Erythroblast (primary cell): Measurements from ENCODE around the gene ST6GAL1.

ENCODE experiments used
- GATA1 ChIP-seq: IDR thresholded peaks from 2 replicates; pipeline ENCODE4 v1.6.1; 2011; ENCODE audit warnings: low read depth, mild to moderate bottlenecking, control low read depth, low read length, moderate library complexity
- POLR2A ChIP-seq: IDR thresholded peaks from 2 replicates; pipeline ENCODE4 v1.6.1; 2011; ENCODE audit warnings: mild to moderate bottlenecking, low read length

DNA sequence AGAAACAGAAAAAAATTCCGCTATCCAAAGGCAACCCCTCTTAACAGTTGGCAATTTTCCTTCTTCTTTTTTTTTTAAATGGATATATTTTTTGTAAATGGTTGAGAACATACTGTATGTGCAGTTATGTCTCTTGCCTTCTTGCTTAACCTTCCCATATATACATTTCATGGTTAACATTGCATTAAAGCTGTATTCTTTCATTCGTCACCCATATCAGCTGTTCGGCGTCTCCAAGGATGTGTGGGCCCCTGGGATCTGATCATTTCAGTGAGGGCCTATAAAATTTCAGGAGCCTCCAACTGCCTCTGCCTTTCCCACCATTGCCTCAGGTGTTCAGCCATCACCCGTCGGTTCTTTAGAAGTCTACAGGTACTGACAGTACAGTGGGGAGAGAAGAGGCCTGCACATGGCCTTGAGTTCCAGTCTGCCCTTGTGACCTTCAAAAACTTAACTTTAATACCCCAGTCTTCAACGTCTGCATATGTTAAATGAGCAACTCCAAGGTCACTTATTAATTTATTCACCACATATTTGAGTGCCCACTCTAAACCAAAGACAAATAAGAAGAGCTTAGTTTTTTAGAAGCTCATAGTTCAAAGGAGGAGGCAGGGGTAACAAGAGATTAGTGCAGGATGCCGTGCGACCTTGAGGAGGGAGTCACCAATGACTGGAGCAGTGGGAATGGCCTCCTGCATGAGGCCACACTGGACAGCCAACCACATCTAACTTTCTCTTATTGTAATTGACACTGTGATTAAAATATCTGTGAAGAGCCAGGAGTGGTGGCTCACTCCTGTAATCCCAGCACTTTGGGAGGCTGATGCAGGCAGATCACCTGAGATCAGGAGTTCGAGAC lies 6.9 kb downstream of the ST6GAL1 start:
- TF ChIP-seq POLR2A, result no peak
- TF ChIP-seq GATA1, result no peak
